Germinal center (tissue), 1 donor: ENCODE results near the gene RSRC2.
"Not testable (repeated sequence)": the region's sequence is repeated elsewhere in the genome, so short reads cannot be mapped to it uniquely, and the experiment has no call there.

Experiments used
- DNase-seq: peaks from one replicate; pipeline ENCODE4 v3.0.0; 2012; ENCODE audit warnings: mixed read lengths, low spot score

RSRC2 gene

DNA sequence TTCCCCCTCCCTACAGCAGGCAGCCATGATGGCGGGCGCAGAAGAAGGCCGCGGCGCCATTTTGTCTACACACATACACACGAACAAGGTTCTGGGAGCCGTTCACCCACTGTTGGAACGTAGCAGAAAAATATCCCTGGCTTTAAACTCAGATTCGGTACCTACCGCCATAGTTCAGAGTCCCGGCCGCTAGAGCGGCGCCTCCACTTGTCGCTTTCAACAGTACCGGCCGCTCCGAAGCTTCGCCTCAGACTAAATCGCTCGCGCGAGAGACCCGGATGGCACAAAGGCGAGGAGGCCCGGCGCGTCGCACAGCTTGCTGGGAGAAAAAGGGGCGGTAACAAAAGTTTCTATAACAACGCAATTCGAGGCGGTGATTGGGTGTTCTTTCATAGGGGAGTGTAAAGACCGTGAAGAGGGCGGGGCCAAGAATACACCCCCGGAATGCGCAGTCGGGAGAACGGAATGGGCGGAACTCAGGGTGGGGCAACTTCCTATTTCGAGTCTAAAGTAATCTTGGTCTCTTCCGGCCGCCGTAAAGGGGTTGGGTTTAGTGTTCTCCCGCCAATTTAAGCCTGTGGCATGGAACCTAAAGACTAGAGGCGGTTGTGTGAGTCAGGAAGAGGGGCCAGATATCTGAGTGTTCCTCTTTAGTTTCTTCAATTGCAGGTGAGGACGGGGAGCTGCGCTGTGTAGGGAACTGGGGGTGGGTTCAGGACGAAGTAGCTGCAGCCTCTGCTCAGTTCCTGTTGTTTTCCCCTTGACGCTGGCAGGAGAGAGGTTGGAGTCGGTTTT lies at the start of gene RSRC2, which contains the start of gene KNTC1:
Gene RSRC2, minus strand, starts transcription at position 254 of the 795 bp plus-strand sequence. Its CDS starts 83 bp downstream, at position 171.
Gene KNTC1, plus strand, starts transcription at position 567 of the 795 bp plus-strand sequence. CDS start 2,815 bp downstream, outside the sequence.
- peak; percentile 99 for DNase-seq

GRCh38 chr12:122571821-122572220 lies 45.1 kb upstream of the RSRC2 start:
- no peak for DNase-seq

GRCh38 chr12:122570006-122570405 lies 43.3 kb upstream of the RSRC2 start:
- DNase-seq = not testable (repeated sequence)

GRCh38 chr12:122569288-122569687 lies 42.6 kb upstream of the RSRC2 start:
- no peak for DNase-seq

DNA sequence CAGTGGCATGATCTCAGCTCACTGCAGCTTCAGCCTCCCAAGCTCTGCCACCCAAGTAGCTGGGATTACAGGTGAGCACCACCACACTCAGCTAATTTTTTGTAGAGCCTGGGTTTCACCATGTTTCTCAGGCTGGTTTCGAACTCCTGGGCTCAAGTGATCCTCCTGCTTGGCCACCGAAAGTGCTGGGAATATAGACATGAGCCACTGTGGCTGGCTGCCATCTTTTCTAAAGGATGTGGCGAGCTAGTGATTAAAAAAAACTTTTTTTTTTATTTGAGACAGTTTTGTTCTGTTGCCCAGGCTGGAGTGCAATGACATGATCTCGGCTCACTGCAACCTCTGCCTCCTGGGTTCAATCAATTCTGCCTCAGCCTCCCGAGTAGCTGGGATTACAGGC lies 40.1 kb upstream of the RSRC2 start:
- DNase-seq = not testable (repeated sequence)

DNA sequence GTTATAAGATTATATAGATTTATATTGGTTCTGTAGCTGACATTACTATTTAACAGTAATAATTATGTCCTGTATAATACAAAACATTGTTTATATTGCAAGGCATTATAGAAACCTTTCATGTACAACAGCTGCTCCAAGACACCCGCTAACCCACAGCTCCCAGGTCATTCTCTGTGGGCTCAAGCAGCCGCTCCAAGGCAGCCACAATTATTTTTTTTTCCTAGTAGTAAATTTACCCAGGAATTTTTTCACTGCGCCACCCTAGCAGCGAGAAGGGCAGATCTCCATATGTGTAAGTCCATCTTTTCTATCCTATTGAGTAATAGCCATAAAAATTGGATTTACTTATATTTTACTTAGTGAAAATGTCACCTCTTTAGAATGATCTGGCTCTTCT lies 36.6 kb upstream of the RSRC2 start:
- DNase-seq = no peak

- no peak for DNase-seq
These were observed 33.4 kb upstream of the RSRC2 start for GRCh38 chr12:122560138-122560537.

DNA sequence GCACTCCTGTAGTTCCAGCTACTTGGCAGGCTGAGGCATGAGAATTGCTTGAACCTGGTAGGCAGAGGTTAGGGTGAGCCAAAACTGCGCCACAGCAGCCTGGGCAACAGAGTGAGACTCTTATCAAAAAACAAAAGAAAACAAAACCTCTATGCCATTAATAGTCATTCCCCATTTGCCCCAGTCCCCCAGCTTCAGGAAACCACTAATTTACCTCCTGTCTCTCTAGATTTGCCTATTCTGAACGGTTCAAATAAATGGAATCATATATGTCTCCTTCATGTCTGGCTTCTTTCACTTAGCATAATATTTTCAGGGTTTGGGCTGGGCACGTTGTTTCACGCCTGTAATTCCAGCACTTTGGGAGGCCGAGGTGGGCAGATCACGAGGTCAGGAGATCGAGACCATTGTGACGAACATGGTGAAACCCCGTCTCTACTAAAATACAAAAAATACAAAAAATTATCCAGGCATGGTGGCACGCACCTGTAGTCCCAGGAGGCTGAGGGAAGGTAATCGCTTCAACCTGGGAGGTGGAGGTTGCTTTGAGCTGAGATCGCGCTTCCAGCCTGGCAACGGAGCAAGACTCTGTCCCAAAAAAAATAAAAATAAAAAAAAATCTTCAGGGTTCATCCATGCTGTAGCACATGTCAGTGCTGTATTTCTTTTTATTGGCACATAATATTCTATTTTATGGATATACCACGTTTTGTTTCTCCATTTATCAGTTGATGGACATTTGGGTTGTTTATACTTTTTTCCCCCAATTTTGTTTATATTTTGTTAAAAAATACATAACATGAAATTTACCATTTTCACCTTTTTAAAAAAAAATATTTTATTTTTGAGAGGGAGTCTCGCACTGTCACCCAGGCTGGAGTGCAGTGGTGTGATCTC lies 32.3 kb upstream of the RSRC2 start:
- DNase-seq = peak; percentile 28

DNA sequence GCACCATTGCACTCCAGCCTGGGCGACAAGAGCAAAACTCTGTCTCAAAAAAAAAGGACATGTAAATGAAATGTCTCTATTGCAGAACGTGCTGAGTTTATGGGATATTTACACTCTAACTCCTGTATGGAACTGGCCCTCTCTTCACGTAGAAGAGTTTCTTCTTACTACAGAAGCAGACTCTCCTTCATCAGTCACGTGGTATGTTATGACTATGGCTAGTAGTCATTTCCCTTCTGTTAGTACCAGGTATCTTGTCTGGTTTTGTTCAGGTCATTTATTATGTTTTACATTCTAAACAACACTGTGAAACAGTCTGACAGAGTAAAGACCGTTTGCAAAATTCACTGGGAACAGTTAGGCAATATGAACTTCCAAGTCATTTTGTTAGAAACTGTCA lies 20.6 kb upstream of the RSRC2 start:
- DNase-seq = no peak

GRCh38 chr12:122545855-122546254 lies 19.1 kb upstream of the RSRC2 start:
- DNase-seq = peak; percentile 47

GRCh38 chr12:122544537-122544936 lies 17.8 kb upstream of the RSRC2 start:
- no peak for DNase-seq

GRCh38 chr12:122538496-122538895 lies 11.8 kb upstream of the RSRC2 start:
- no peak for DNase-seq

DNA sequence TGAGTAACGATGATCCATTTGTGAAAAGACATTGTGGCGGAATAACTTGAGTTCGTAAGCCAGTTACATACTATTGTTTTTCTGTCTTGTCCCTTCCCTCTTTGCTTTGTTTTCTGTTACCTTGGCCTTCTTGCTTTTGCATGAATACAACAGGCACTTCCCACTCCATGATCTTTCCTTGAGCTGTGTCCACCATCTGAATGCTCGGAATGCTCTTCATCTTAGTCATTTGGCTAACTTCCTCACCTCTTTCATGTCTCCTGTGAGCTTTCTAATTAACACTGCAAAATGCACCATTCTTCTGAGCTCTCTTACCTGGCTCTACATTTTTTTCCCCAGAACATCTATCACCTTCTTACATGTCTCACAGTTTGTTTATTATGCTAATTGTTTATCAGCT lies 10.3 kb upstream of the RSRC2 start:
- DNase-seq = no peak

- DNase-seq = no peak
These were observed 7.1 kb upstream of the RSRC2 start for GRCh38 chr12:122533856-122534255.

- DNase-seq = no peak
These were observed 2.3 kb upstream of the RSRC2 start for GRCh38 chr12:122528992-122529391.

GRCh38 chr12:122528582-122528981 lies 1.8 kb upstream of the RSRC2 start:
- no peak for DNase-seq

GRCh38 chr12:122527478-122527944 lies 775 bp upstream of the RSRC2 start:
- DNase-seq = peak; percentile 60

- no peak for DNase-seq
These were observed 2.7 kb downstream of the RSRC2 start for GRCh38 chr12:122523846-122524718.

- DNase-seq = no peak
These were observed 3.5 kb downstream of the RSRC2 start for GRCh38 chr12:122523280-122523679.

- no peak for DNase-seq
These were observed 6.1 kb downstream of the RSRC2 start for GRCh38 chr12:122520676-122521075.

DNA sequence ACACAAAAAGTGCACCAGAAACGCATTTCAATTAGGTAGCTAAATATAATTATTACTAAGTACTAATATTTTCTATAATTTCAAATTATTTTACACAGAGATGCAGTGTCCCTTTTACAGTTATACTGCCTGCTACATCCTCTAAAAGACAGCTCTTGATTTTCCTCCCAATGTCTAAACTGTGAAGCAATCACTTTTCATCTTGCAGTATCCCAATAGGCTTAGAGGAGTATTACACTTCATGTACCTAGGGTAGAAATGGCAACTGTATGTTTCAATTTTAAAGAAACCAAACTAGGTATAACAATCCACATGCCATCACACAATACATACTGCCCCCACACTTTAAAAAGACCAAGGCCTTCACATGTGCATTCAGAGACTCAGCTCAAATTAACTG lies 7.3 kb downstream of the RSRC2 start:
- no peak for DNase-seq

DNA sequence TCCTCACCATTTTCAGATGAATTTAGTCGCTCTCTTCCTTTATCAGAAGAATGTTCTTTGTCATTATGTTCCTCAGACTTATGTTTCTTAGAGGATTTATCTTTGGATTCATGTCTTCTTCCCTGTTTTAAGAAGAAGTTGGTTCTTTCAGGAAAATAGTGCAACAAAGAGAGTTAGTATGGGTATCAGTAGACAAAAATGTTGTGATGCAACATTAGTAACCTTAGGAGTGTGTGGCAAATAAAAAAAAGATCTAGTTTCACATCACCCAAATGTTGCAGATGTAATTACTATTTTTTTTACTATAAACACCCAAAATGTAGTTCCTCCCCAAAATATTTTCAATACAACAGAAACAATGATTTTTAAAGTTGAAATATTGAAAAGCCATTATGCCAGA lies 7.8 kb downstream of the RSRC2 start:
- DNase-seq = no peak
